HG03045 (cell line): Measurements from ENCODE around the gene SUGP1.

Experiments
- ATAC-seq: cut with Tn5 transposase; IDR thresholded peaks from one replicate; pipeline ENCODE4 v1.9.1; 2021; ENCODE audit warnings: mild to moderate bottlenecking, moderate library complexity; ENCODE audit not compliant: unreplicated experiment

SUGP1 gene

DNA sequence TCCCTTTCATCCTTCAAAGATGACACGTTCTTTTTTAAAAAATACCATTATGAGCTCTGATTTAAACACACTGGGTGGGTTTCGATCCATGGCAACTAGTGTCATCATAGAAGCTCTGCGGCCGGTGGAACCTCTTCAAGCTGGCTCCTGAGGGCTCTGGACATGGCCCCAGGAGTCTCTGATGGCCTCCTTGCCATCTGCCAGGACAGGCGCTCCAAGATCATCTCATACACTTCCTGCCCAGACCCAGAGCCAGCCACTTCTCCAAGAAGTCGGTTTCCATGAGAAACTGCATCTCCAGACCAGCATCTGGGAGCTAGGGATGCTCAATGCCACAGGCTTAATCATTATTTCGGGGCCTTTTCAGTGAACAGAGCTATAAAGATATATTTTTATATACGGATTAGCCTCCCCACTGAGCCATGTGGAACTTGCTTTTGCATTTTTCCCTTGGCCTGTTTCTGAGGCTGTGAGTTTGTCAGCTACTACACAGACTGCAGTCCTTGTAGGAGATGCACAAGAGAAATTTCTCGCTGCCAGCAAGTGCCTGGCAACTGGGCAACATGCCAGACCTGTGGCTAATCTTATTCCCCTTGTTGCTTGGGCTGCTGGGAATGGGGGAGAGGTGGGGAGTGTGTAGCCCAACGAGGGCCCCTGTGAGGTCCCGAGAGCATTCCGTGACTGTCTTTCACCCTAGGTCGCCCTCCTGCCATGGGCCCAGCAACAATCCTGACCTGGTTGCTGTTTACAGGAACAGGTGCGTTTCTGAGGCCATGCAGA lies 15.9 kb downstream of the SUGP1 start:
- no peak for ATAC-seq

DNA sequence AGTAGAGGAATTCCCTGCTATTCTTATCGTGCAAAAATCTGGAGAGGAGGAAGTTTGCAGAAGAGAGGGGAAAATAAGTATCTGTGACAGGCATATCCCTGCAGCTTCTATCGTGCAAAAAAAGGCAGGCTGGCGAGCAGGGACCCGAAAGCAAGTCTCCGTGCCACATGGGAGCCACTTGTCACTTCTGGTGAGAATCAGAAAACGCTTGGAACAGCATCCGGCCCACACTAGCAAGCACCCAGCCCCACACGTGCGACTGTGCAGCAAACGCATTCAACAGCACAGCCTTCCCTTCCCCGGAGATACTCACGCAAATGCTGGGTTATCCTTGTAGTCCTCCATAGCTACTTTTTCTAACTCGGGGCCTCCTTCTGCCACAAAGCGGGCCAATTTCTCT lies 16.9 kb downstream of the SUGP1 start:
- ATAC-seq = no peak

DNA sequence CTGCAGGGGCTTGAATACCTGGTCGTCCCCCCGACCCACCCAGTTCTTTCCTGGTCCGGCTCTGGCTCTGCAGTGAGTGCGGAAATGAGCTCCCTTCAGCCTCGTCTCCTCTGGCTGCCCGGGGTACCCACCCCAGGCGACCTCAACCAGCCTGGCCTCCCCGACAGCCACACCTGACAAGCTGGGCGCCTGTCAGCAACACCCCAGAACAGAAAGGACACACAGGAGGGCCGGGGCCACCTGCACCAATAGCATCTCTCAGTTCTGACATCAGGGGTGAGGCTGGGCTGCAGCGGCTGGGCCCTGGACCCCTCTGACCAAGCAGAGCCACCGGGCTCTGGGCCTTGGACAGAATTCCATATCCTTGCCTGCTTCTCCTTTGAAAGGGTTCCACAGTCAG lies 19.7 kb downstream of the SUGP1 start:
- no peak for ATAC-seq

DNA sequence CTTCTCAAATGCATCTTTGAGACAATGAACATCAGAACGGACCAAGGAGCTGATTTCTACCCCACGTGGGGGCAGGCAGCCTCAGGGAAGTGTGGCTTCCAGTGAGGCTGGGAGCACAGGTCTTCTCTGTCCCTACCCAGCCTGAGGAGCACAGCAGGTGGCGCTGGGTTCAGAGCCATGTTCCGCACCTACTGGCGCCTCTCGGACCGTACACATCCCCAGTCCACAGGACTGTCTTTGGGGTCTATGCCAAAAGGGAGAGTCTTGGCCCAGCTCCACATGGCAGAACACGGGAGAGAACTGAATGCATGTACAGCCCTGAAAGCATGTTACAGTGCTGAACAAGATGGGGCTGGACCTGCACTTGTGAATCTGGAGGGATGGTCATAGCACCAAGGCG lies 22.6 kb downstream of the SUGP1 start:
- no peak for ATAC-seq

DNA sequence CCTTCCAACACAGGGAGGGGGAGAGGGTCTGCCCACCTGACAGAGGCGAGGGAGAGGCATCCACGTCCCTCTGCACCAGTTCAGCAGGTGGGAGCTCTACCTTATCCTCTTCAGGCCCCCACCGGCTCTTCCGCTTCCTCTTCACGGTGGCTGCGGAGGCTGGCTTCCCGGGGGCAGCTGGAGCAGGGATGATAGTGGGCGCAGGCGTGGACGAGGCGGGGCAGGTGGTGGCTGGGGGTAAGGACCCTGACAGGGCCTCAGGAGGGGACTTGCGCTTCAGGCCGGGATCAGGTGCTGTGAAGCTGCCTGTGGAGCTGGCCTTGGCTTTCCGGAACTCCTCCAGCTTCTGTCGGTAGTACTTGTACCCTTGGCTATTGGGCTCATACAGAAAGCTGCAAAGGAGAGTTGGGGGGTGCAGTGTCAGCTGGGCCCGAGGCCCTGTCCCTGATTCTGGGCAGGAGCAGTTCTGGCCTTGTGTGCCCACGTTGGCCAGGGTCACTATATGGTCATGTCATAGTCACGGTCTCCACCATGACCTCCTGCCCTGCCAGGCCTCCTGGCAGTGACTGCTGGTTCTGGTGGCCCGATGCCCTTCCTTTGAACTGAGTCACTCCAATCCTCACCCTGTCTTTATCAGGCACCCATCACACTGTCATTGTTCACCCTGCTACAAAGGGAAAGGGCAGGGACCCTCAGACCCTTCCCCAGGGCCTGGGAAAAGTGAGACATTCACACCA lies 23.2 kb downstream of the SUGP1 start:
- no peak for ATAC-seq

DNA sequence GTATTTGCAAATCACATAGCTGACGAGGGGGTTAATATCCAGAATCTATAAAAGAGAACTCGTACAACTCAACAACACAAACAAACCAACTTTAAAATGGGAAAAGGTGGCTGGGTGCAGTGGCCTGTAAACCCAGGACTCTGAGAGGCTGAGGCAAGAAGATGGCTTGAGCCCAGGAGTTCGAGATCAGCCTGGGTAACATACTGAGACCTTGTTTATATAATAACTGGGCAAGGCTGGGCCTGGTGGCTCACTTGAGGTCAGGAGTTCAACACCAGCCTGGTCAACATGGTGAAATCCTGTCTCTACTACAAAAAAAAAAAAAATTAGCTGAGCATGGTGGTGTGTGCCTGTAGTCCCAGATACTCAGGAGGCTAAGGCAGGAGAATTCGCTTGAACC lies 25.4 kb downstream of the SUGP1 start:
- no peak for ATAC-seq

DNA sequence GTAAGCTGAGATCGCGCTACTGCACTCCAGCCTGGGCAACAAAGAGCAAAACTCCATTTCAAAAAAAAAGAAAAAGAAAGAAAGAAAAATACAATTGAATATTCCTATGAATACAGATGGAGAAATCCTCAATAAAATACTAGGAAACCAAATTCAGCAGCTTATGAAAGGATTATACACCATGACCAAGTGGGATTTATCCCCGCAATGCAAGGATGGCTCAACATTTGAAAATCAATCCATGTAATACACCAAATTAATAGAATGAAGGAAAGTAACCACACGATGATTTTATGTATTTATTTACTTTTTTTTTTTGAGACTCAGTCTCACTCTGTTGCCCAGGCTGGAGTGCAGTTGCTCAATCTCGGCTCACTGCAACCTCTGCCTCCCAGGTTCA lies 27.7 kb downstream of the SUGP1 start:
- no peak for ATAC-seq

DNA sequence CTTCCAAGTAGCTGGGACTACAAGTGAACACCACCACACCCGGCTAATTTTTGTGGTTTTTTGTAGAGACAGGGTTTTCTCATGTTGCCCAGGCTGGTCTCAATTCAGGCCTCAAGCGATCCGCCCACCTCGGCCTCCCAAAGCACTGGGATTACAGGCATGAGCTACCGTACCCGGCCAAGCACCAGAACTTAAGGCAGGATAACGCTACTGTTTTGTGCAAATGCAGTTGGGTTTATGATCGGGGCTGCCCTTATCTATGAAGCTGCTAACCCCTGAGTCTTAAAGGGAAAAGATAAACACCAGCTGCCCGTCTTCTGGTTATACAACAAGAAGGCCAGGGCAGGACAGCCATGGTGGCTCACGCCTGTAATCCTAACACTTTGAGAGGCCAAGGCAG lies 34.6 kb downstream of the SUGP1 start:
- ATAC-seq = no peak

DNA sequence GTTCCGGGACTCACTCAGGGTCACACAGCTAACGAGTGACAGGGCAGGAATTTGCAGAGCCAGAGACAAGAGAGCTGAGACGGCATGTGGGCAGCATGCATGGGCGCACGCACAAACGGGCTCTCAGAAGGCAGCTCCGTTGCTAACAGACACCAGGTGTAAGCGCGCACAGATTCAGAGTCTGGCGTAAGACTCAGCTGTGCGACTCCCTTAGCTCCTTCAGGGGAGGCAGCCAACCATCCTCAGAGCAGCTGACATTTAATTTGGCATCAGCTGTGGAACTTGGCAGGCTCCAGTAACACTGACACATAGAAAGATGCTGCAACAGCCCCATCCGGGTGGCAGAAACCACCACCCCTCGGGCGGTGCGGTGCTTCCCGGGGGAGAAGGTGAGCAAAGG lies 39.7 kb downstream of the SUGP1 start:
- no peak for ATAC-seq

DNA sequence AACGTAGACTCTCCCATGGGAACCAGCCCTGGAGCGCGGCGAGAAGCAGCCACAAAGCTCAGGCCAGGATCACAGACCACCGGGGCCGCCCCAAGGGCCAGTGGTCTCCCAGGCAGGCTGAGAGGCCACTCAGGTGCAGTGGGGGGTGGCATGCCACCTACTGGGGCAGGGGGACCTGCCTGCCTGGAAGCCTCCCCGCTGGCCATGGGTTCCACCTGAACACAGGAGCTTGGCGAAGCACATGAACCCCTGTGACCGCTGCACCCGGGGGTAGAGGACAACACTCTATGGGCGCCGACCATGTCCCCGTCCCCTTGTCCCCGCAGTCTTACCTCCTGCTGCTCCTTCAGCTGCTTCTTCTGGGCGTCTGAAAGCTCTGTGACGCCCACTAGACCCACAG lies 40.5 kb downstream of the SUGP1 start:
- ATAC-seq = no peak

DNA sequence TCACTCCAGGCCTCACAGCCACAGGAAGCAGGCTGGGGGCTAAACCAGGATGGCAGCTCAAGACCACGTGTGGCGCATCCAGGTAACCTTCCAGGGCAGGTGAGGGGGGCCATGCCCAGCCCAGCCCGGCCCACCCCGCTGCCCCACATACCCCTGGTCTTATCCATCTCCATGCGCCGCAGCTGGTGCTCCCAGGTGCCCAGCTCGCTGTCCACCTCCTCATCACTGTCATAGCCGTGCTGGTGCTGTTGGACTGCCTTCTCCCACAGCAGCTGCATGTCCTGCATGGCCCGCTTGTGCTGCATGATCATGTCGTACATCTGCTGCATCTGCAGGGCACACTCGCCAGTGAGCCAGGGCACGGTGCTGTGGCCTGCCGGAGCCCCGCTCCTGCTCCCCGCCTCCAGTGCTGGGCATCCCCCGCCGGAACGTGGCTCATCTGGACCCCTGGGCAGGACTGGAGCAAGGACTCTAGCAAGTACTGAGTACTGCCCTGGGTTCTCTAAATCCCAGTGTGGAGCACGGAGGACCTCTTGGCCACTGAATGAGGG lies 41.2 kb downstream of the SUGP1 start:
- no peak for ATAC-seq

DNA sequence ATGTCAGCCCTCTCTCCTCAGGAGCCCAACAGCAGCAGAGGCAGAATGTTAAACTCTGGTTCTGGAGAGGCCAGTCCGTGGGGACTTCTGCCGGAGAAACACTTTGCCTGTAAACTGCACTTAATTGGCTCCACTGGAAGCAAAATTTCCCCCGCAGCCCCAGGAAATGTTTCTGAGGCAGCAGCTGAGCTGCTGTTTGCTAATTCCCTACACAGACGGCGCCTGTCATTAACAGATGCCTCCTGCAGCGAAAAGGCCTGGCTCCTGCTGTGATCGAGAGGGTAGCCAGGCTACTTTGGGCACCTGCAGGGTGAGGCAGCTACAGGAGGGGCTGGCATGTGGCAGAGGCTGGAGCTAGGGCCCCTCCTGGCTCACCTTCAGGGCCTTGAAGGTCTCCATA lies 42.0 kb downstream of the SUGP1 start:
- ATAC-seq = no peak

DNA sequence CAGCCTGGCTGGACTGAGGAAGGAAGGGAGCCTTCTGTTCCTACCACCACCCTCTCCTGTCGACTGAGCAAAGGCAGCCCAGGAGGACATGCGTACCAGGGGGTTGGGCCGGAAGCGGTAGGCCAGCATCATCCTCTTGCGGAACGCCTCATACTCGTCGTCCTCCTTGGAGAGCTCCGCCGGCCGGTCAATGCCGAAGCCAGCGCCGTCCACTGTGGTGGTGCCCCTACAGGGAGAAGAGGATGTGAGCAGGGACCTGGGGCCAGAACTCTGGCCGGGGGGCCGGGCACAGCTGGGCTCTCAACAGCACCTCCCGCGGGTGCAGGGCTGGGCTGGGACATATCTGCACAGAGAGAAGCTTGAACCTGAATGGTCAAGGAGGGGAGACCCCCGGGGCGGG lies 43.5 kb downstream of the SUGP1 start:
- no peak for ATAC-seq

DNA sequence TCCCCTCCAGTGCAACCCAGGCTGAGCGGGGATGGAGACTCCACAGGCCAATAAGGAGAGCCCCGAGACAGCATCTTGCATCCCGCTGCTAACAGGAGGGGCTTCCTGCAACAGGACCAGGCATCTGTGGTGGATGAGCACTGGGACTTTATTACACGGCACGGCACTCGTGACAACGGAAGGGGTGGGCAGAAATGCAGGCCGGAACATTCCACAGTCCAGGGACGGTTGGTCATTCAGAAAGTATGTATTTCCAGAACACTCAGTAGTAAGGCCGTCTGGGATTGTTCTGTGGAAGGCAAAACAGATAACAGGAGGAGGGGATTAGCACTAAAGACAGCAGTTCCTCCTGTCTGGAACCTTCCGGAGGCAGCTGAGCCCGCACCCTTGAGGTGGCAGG lies 43.9 kb downstream of the SUGP1 start:
- no peak for ATAC-seq

DNA sequence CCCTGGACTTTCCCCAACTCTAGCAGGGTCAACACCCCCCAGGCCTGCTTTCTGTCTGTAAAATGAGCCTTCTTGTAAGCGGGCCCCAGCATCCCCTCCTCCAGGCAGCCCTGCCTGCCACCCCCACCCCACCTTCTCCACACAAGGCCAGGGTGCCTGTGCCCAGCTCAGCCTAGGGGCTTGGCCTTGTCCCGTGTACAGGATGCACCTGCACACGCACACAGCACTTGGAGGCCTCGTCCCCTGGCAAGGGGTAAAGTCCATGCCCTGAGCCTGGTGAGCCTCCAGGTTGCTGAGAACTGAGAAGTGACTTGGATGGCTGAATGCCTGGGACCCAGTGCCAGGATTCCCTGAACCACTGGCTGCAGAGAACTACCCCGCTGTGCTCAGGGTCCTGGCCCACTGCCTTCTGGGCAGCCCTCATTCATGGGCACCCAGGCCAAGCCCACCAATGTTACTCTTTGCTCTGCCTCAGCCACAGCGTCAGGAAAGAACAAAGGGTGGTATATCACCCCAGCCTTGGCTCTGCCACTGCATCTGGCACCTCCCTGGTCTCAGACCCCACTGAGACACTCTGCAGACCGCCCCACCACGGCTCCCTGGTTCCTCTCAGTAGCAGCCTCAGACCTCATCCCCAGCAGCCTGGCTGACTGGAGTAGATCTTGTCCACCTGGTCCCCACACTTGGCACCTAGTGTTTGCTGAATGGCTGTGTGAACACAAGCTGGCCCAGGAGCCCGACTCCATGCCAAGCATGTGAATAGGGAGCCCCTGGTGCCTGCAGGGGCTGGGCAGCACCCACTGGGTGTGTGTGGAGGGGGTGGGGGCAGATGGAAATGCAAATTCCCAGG lies 45.4 kb downstream of the SUGP1 start:
- ATAC-seq = no peak

DNA sequence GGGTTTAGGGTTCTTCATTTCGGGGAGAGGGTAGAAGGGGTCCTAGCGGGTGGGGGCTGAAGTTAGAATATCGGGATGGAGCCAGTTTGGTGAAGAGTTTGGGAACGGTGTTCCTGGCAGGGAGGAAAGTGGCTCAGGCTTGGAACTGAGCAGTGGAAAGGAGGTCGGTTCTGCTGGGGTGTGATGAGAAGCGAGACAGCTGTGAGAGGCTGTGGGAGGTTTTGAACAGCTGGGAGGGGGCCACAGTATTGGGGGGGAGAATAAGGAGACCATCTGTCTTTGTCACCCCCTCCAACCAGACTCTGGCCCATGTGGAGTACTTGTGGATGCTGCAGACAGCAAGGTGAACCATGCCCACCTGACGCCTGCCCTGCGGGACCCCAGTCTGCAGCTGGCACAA lies 46.2 kb downstream of the SUGP1 start:
- ATAC-seq = no peak

DNA sequence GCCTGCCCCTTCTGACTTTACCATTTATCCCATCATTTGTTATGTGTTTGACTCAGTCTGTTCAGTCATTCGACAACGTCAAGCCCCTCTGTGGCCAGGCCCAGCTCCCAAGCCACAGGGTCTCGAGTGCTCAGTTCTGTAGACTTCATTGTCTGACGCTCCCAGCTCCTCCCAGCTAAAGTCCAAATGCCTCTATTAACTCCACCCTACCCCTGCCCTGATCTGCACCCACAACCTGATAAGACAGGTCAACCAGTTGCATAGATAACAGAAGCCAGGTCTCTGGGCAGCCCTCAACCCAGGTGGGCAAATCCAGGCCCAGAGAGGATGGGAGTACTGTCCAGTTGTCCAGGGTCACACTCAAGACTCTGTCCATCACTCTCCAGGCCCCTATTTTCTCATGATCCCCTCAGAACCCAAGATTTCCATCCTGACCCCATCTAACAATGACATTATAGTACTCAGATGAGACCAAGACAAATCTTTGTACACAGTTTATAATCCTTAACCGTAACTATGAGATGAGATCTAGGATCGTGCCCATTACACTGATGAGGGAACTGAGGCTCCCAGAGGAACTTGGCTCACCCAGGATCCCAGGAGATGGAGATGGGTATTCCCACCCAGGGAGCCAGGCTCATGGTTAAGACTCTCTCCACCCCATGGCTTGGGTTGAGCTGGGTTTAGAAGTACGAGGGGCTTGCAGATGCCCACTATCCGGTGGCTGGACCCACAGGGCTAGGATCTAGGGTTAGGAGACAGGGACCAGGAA lies 48.3 kb downstream of the SUGP1 start:
- no peak for ATAC-seq

DNA sequence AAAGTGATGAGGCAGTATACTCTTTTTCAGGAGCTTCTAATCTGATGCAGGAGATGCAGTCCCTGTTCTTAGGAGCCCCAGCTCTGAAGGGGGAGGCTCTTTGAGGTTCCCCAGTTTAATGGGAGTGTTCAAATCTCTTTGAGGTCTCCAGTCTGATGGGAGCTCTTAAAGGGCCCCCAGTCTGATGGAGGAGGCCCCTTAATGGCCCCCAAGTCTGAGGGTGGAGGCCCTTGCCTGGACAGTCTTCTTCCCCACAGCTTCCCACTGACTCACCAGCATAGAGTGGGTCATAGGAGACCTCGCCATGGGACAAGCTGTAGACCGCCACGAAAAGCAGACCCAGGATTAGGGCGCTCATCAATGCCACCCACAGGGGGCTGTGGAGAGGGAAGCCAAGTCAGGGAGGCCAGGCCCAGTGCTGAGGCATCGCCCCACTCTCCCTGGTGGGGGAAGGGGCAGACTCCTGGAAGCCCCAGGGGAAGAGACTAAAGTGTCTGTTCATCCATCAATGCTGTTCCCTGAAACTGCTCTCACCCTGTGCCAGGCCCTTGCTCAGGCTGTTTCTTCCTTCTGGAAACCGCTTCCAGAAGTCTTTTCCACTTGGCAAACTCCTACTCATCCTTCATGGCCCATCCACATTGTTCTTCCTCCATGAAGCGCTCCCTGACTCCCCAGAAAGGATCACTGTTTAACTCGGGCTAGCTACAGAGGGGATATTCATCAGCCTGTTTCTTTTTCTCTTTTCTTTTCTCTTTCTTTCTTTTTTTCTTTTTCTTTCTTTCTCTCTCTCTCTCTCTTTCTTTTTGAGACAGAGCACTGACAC lies 49.3 kb downstream of the SUGP1 start:
- no peak for ATAC-seq

DNA sequence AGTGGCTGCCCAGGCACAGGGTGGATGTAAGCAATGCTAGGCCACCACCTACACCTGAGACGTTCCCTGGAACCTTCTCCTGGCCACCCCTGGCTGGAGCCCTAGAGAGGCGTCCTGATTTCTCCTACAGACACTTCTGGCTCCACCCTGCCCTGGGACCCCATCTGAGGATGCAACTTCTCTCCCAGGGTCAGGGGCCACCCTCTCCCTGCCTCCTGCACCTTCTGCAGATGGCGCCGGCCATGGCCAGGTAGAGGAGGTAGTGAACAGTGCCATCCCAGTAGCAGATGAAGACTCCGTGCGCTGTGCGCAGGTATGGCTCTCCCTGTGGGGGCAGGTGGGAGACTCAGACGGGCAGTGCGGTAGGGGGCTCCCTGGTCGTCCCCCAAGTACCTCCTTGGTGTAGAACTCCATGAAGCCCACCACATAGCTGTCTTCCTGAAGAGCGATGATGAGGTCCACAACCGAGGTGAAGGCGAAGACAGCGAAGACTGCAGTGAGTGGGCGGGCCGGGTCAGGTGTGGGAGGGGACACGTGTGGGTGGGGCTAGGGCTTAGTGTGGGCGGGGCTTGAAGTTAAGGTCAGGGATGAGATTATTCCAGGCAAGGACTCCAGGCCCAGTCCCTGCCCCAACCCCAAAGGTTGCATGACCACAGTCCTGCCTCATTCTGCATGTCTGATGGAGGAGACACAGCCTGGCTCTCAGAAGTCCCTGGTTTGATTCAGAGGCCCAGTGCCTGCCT lies 50.2 kb downstream of the SUGP1 start:
- ATAC-seq = no peak
